ENCODE measurements around the gene CALHM6. TPM values are rescaled to one million over a fixed set of nuclear protein-coding genes. Genes with fewer than 3 reads are reported as not detected.

The CALHM6 gene
- not detected in 2 replicates for total RNA-seq (2014; rRNA removed; shearing (Covaris generic))

- DNase-seq (ENCODE audit: low spot score): no peak
Measured at GRCh38 chr6:116461331-116461931, at the start of gene CALHM6. TSS of gene CALHM6 (plus strand) at chr6:116461375. CDS start at chr6:116461930, 555 bp downstream.

- DNase-seq (ENCODE audit: low spot score): no peak
Measured at GRCh38 chr6:116412270-116412669, 48.9 kb upstream of the CALHM6 start.

GRCh38 chr6:116413357-116413756 is 47.8 kb upstream of the CALHM6 start:
- no peak for DNase-seq (ENCODE audit: low spot score)

DNA sequence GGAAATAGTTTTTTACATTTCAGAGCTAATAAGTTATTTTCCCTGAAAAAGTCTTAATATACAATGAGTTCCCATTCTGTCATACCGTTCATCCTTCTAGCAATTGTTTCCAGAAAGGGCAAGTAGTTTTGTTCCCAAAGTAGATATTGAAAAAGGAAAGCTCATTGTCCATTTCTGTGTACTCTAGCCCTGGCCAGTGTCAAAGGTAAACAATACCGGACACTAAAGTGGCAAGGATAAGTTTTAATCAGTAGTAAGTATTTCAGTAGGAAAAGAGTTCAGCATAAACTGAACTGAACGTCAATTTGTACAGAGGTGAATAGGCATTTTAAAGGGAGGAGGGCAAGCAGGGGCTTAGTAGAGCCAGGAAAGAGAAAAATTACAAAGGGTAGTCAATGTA is 43.5 kb upstream of the CALHM6 start:
- no peak for DNase-seq (ENCODE audit: low spot score)

DNA sequence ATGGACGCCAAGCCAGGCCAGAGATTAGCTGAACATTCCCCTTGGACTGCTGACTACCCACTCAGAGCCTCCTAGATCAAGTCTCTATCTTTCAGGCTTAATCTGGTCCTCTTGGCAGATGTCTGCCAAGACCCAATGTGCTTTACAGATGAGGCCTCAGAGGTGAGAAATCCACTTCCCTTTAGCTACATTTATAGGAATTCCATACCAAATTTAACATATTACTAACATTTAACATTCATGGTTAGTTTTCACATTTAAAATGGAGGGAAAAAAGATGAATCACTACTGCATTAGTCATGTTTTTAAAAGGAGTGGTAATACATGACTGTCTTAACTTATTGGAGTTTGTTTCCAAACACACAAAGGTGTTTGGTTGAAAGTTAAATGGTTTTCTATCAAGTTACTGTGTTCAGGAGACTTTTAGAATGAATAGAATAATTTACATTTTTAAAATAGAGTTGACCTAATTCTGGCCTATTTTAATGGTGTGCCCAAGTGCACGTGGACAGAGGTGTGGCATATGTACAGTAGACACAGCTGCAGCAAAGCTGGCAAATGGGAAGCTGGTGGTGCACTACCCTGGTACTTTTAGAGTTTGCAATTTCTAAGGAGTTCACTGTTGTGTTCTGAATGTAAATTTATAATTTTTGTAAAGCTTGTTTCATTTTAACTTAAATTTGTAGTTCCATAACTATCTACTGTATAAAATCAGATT is 41.9 kb upstream of the CALHM6 start:
- DNase-seq (ENCODE audit: low spot score): no peak

DNA sequence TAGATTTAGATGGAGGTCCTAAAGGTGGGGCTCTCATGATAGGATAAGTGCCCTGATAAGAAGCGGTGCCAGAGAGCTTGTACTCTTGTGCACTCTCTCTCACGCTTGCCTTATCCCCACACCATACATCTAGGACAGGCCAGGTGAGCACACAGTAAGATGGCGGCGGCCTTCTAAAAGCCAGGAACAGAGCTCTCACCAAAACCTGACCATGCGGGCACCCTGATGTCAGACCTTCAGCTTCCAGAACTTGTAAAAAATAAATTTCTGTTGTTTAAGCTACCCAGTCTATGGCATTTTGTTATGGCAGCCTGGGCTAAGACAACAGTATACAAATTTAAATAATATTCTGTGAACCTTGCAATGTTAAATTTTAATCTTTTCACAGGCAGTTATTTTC is 40.8 kb upstream of the CALHM6 start:
- no peak for DNase-seq (ENCODE audit: low spot score)

DNA sequence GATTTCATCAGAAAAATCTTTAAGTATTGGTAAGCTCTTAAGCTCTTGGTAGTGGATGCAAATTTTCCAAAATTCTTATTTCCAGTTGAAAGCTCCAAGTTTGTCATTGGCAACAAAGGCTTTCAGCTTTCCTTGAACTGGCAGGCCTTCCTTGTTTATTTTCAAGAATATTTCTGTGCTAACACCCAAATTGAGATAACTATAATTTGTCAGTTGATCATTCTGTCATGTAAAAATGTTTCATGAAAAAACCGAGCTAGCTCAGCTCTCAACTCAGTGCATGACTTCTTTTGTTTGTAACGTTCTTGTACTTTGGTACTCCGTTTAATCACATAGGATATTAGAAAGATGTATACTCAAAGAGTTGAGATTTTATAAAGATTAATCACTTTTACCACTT is 38.9 kb upstream of the CALHM6 start:
- no peak for DNase-seq (ENCODE audit: low spot score)

- peak; percentile 32 for DNase-seq (ENCODE audit: low spot score)
Measured at GRCh38 chr6:116424001-116424400, 37.2 kb upstream of the CALHM6 start.

DNA sequence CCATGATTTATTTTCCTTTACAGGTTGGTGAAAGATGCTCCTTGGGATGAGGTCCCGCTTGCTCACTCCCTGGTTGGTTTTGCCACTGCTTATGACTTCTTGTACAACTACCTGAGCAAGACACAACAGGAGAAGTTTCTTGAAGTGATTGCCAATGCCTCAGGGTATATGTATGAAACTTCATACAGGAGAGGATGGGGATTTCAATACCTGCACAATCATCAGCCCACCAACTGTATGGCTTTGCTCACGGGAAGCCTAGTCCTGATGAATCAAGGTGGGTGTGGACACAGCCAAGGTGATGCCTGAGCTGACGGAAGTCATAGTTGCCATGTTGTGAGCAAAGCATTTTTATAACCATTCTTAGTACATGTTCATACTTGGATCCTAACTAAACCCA is 34.6 kb upstream of the CALHM6 start:
- DNase-seq (ENCODE audit: low spot score): no peak

DNA sequence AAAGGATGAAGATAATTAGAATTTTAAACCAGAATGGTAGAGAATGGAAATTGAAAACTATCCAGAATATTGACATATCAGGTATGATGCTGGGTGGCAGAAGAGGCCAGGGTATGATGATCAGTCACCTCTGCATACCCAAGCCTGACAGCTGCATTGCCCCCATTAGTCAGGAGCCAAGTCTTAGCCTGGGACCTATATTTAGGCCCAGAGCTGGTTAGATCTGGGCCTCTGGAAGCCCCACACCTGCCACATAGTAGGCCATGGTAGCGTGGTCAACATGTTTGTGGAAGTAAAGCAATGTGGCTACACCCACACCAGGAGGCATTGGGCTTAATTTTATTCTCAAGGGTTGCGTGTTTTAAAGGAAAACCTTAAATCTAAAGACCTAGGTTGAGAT is 32.1 kb upstream of the CALHM6 start:
- no peak for DNase-seq (ENCODE audit: low spot score)

GRCh38 chr6:116430860-116431259 is 30.3 kb upstream of the CALHM6 start:
- DNase-seq (ENCODE audit: low spot score): no peak

DNA sequence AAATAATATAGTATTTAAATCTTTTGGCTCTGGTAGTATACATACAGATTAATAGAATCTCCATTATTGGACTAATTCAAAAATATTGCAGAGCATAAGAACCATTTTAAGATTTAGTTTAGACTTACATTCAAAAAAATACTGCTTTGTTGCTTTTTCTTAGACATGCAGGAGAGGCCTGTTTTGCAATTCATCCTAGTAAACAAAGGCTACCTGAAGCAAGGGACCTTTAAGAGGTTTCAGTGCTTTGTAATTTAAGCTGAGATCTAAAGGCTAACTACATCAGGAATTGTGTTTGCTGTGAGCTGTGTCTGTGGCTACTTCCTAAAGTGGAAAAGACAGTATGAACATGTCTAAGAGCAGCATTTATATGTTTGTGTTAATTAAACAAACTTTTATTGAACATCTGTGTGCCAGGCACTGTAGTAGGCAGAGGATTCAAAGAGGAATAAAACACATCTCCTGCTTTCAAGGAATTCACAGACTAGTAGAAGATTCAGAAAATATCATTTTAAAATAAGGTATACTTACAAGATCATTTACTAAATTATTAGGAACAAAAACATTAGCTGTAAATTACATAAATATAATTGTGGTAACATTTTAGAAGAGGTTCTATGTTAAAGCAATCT is 29.1 kb upstream of the CALHM6 start:
- no peak for DNase-seq (ENCODE audit: low spot score)

DNA sequence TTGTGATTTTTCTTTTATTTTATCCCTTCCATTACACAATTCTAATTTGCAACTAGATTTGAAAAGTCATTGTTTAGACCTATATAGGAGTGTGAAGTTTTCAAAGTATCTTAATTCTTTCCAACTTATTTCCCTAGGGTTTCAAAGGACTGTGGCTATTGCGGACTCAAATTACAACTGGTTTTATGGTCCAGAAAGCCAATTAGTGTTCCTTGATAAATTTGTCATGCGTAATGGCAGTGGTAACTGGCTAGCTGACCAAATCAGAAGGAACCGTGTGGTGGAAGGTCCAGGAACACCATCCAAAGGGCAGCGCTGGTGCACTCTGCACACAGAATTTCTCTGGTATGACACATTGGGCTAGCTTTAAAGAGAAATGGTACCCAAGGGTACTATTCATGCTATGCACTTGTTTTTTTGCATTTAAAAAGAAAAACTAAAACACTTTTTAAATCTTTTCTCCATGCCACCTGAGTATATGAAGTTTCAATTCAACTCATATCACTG is 27.9 kb upstream of the CALHM6 start:
- DNase-seq (ENCODE audit: low spot score): no peak

DNA sequence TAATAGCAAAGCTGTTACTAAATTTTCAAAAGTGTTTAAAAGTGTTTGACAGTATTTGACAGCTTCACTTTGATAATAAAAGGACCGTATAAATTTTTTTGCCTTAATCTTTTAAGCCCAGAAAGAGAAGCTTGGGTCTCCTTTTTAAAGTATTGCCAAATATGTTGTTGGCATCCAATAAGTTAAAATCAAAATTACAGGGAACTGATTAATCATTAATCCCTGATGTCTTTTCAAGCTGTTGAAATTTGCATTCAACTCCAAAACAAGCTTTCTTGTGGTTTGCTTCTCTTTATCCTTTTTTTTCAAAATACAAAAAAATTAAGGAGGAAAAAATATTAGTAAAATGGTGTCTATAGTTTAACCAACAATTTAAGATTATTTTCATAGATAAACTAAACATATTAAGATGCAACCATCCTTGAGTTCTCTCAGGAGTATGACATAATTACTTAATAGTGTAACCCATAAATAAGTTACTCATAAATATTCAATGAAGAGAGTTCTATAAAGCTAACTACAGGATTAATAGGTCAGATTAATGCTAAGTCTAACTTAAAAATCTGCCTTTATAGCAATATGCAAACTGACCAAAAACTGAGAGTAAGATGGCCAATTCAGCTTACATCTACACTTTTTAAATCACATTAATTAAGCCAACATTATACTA is 27.0 kb upstream of the CALHM6 start:
- DNase-seq (ENCODE audit: low spot score): no peak

DNA sequence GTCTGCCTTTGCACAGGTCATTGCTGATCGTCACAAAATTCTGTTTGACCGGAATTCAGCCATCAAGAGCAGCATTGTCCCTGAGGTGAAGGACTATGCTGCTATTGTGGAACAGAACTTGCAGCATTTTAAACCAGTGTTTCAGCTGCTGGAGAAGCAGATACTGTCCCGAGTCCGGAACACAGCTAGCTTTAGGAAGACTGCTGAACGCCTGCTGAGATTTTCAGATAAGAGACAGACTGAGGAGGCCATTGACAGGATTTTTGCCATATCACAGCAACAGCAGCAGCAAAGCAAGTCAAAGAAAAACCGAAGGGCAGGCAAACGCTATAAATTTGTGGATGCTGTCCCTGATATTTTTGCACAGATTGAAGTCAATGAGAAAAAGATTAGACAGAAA is 24.6 kb upstream of the CALHM6 start:
- DNase-seq (ENCODE audit: low spot score): no peak

DNA sequence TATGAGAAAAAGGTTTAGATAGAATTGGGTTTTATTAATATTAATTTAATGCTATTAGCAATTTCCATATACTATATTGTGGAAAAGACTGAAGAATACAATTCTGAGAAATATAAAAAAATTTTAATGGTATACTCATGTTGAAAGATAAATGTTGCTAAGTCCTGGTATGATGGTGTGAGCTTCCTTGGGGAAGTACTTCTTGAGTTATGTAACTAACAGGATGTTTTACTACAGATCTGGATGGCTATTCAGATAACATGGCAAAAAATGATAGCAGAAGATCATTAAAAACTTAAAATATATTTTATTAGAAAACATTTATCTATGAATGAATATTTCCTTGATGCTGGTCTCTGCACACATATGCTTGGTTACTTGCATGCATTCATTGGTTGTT is 23.5 kb upstream of the CALHM6 start:
- no peak for DNase-seq (ENCODE audit: low spot score)

DNA sequence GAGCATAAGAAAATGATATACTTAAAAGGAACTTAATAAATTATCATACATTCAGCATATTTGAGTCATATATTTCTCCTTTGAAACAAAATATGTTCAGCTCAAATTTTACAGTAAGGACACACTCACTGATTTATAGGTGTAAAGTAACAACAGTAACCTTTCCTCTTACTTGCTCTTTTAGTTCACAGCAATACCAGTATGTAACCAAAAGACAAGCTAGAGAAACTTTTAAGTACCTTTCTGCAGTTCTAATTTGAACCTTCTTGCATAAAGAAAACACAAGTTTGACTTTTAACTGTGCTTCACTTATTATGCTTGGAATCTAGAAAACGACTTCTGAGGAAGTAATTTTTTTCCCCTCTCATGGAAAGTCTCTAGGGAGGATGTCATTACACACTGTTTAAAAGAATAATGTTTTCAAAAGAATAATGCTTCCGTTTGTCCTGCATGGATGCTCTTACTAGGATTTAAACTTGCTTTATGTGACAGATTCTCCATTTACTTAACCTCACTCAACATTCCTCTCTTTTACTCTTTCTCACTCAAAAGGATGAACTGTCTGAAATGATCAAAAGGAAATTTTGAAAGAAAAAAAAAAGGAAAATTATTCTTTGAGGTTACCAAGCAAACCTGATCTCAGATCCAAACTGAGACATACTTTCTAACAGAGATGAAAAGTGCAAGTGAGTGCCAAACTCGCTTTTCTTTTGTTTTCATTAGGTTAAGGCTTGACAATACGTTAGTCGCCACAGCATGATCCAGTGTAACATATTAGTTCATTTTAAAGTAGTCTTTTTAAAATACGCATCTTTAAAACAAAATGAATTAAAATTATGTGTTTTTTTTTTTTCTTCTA is 22.4 kb upstream of the CALHM6 start:
- no peak for DNase-seq (ENCODE audit: low spot score)

GRCh38 chr6:116439522-116440051 is 21.6 kb upstream of the CALHM6 start:
- DNase-seq (ENCODE audit: low spot score): no peak

DNA sequence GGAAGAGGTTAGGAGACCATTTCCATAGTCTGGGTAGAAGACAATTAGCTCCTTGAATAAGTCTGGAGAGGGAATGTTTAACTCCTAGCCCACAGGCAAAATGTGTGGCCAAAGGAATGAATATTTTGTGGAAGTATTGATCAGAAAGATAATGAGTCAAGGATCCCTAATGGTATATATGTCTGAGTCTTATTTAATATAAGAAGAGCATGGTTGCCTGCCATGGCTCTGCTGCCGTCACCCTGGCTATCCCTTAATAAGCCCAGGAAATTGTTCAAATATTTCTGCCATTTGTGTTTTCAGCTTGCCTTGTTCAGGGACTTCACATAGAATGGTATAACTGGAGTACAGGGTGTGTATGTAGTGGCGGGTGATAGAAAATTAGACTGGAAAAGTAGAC is 18.1 kb upstream of the CALHM6 start:
- no peak for DNase-seq (ENCODE audit: low spot score)

GRCh38 chr6:116444092-116444491 is 17.1 kb upstream of the CALHM6 start:
- peak; percentile 19 for DNase-seq (ENCODE audit: low spot score)

GRCh38 chr6:116444575-116444974 is 16.6 kb upstream of the CALHM6 start:
- no peak for DNase-seq (ENCODE audit: low spot score)

All from A172 (cell line).